Measurements from ENCODE around the gene LPP.
"Not testable (repeated sequence)": the region's sequence is repeated elsewhere in the genome, so short reads cannot be mapped to it uniquely, and the experiment has no call there.

The LPP gene

GRCh38 chr3:188124184-188124583 is 29.8 kb upstream of the LPP start:
- H3K27me3 ChIP-seq (replicated peaks; ENCODE audit: control insufficient read depth, insufficient read depth, low read length): no peaks in the 10 kb centered on the region
- DNase-seq (ENCODE audit: low read depth): peak; percentile 12

DNA sequence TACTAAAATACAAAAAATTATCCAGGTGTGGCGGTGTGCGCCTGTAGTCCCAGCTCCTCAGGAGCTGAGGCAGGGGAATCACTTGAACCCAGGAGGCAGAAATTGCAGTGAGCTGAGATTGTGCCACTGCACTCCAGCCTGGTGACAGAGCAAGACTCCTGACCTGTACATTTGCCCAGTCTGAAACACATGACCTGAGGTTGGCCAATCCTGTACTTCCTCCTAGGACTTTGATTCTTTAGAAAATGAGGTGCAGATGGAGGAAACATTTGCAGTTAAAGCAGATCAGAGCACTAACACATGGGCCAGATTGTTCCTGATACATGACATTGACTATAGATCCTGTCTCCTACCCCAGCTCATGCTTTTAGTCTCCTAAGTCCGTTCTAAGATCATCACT is 28.9 kb upstream of the LPP start:
- Histone ChIP-seq H3K4me1 (ENCODE audit: control insufficient read depth, insufficient read depth, low read length) (peaks cover 7% of the 10 kb centered on the region), H3K9ac (ENCODE audit: low read length) (no peak overlapping the region), H3K4me3 (ENCODE audit: low read length) (no peak overlapping the region), H3K36me3 (ENCODE audit: control insufficient read depth, insufficient read depth, low read length, severe bottlenecking) (no peaks in the 10 kb centered on the region), H3K27me3 (replicated peaks; ENCODE audit: control insufficient read depth, insufficient read depth, low read length) (no peaks in the 10 kb centered on the region), H3K9me3 (ENCODE audit: control insufficient read depth, low read length) (peaks cover 6% of the 10 kb centered on the region)
- no peak for DNase-seq (ENCODE audit: low read depth)

More at GRCh38 chr3:188124184-188124583, 29.8 kb upstream of the LPP start:
- Histone ChIP-seq H3K36me3 (ENCODE audit: control insufficient read depth, insufficient read depth, low read length, severe bottlenecking) (no peaks in the 10 kb centered on the region), H3K9me3 (ENCODE audit: control insufficient read depth, low read length) (peaks cover 6% of the 10 kb centered on the region), H3K4me3 (ENCODE audit: low read length) (no peak overlapping the region), H3K9ac (ENCODE audit: low read length) (no peak overlapping the region), H3K4me1 (ENCODE audit: control insufficient read depth, insufficient read depth, low read length) (peaks cover 7% of the 10 kb centered on the region)

GRCh38 chr3:188126276-188126675 is 27.7 kb upstream of the LPP start:
- H3K36me3 ChIP-seq (ENCODE audit: control insufficient read depth, insufficient read depth, low read length, severe bottlenecking): no peaks in the 10 kb centered on the region
- H3K9me3 ChIP-seq (ENCODE audit: control insufficient read depth, low read length): peaks cover 6% of the 10 kb centered on the region
- H3K4me1 ChIP-seq (ENCODE audit: control insufficient read depth, insufficient read depth, low read length): peaks cover 8% of the 10 kb centered on the region
- no peak for DNase-seq (ENCODE audit: low read depth)
- H3K27me3 ChIP-seq (replicated peaks; ENCODE audit: control insufficient read depth, insufficient read depth, low read length): no peaks in the 10 kb centered on the region
- H3K9ac ChIP-seq (ENCODE audit: low read length): no peak overlapping the region
- H3K4me3 ChIP-seq (ENCODE audit: low read length): no peak overlapping the region

DNA sequence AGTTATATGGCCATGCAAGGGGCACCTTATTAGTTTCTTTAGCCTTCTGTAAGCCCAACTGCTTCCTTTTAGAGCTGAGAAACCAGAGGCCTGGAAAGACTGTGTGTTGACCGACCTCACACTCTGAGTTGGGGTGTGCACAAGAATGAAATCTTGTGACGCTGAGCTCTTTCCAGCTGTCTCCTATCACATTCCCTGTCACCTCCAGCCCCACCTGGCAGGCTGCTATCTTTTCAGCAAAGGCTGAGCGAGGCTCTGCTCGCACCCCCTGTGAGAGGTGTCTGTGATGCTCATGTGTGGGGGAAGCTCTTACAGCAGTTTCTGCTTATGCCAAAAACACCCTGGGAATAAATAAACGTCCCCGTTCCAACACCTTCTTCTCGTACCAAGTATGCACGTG is 27.0 kb upstream of the LPP start:
- H3K9me3 ChIP-seq (ENCODE audit: control insufficient read depth, low read length): peaks cover 6% of the 10 kb centered on the region

GRCh38 chr3:188128905-188129304 is 25.1 kb upstream of the LPP start:
- H3K4me3 ChIP-seq (ENCODE audit: low read length): no peak overlapping the region
- H3K36me3 ChIP-seq (ENCODE audit: control insufficient read depth, insufficient read depth, low read length, severe bottlenecking): no peaks in the 10 kb centered on the region
- no peak overlapping the region for H3K9ac ChIP-seq (ENCODE audit: low read length)
- H3K27me3 ChIP-seq (replicated peaks; ENCODE audit: control insufficient read depth, insufficient read depth, low read length): no peaks in the 10 kb centered on the region
- peaks cover 23% of the 10 kb centered on the region for H3K4me1 ChIP-seq (ENCODE audit: control insufficient read depth, insufficient read depth, low read length)
- no peaks in the 10 kb centered on the region for H3K9me3 ChIP-seq (ENCODE audit: control insufficient read depth, low read length)
- DNase-seq (ENCODE audit: low read depth): no peak

More for the DNA sequence above, 27.0 kb upstream of the LPP start:
- no peak for DNase-seq (ENCODE audit: low read depth)
- Histone ChIP-seq H3K36me3 (ENCODE audit: control insufficient read depth, insufficient read depth, low read length, severe bottlenecking) (no peaks in the 10 kb centered on the region), H3K9ac (ENCODE audit: low read length) (no peak overlapping the region), H3K4me3 (ENCODE audit: low read length) (no peak overlapping the region), H3K27me3 (replicated peaks; ENCODE audit: control insufficient read depth, insufficient read depth, low read length) (no peaks in the 10 kb centered on the region), H3K4me1 (ENCODE audit: control insufficient read depth, insufficient read depth, low read length) (peaks cover 11% of the 10 kb centered on the region)

DNA sequence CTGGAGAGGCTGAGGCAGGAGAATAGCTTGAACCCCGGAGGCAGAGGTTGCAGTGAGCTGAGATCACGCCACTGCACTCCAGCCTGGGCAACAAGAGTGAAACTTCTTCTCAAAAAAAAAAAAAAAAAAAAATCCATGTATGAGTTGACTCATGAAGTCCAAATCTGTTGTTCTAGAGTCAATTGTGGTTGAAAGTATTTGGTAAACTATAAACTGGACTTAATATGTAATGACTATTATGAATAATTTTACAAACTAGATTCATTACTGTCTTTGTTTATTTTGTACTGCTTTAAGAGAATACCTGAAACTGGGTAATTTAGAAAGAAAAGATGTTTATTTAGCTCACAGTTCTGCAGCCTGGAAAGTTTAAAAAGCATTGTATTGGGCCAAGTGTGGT is 22.9 kb upstream of the LPP start:
- H3K9me3 ChIP-seq (ENCODE audit: control insufficient read depth, low read length); H3K27me3 ChIP-seq (replicated peaks; ENCODE audit: control insufficient read depth, insufficient read depth, low read length); DNase-seq (ENCODE audit: low read depth); H3K36me3 ChIP-seq (ENCODE audit: control insufficient read depth, insufficient read depth, low read length, severe bottlenecking); H3K9ac ChIP-seq (ENCODE audit: low read length); H3K4me3 ChIP-seq (ENCODE audit: low read length): not testable (repeated sequence)
- H3K4me1 ChIP-seq (ENCODE audit: control insufficient read depth, insufficient read depth, low read length): peaks cover 34% of the 10 kb centered on the region

DNA sequence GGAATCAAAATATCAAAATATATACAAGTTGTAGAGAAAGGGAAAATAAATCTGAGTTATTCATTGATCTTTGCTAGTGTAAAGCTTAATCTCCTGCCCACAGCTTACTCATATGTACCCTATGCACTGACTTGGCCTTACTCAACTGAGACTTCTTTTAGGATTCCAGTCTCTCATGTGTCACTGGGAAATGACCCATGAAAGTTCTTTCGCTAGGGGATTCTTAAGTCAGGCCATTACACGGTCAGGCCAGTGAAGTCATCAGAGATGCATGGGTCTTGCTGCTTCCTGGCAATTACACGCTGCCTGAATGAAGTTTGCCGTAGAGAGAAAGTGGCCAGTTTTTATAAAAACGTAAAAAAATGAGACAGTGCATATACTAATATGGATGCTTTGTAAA is 20.7 kb upstream of the LPP start:
- peak; percentile 78 for DNase-seq (ENCODE audit: low read depth)
- H3K9ac ChIP-seq (ENCODE audit: low read length): no peak overlapping the region
- H3K27me3 ChIP-seq (replicated peaks; ENCODE audit: control insufficient read depth, insufficient read depth, low read length): no peaks in the 10 kb centered on the region
- no peaks in the 10 kb centered on the region for H3K36me3 ChIP-seq (ENCODE audit: control insufficient read depth, insufficient read depth, low read length, severe bottlenecking)
- no peak overlapping the region for H3K4me3 ChIP-seq (ENCODE audit: low read length)
- H3K4me1 ChIP-seq (ENCODE audit: control insufficient read depth, insufficient read depth, low read length): peaks cover 27% of the 10 kb centered on the region
- H3K9me3 ChIP-seq (ENCODE audit: control insufficient read depth, low read length): no peaks in the 10 kb centered on the region

DNA sequence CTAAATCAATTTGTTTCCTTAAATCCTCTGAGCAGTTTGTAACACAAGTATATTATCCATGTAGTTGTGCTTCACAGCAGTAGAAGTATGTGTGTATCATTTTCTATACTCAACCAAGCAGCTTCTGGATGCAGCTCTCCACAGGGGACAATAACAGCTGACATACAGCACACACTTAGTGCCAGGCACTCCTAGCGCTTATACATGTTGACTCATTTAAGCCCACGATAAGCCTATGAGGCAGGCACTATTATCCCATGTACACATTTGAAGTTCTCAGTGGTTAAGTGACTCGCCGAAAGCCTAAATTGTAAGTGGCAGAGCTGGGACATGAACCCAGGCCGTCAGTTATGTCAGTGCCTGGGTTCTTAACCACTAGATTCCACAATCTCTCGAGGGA is 20.3 kb upstream of the LPP start:
- Histone ChIP-seq H3K9me3 (ENCODE audit: control insufficient read depth, low read length) (no peaks in the 10 kb centered on the region), H3K4me1 (ENCODE audit: control insufficient read depth, insufficient read depth, low read length) (peaks cover 27% of the 10 kb centered on the region), H3K36me3 (ENCODE audit: control insufficient read depth, insufficient read depth, low read length, severe bottlenecking) (no peaks in the 10 kb centered on the region), H3K9ac (ENCODE audit: low read length) (no peak overlapping the region), H3K27me3 (replicated peaks; ENCODE audit: control insufficient read depth, insufficient read depth, low read length) (no peaks in the 10 kb centered on the region), H3K4me3 (ENCODE audit: low read length) (no peak overlapping the region)
- DNase-seq (ENCODE audit: low read depth): peak; percentile 24

GRCh38 chr3:188134079-188134478 is 19.9 kb upstream of the LPP start:
- Histone ChIP-seq H3K4me3 (ENCODE audit: low read length) (no peak overlapping the region), H3K4me1 (ENCODE audit: control insufficient read depth, insufficient read depth, low read length) (peaks cover 27% of the 10 kb centered on the region), H3K36me3 (ENCODE audit: control insufficient read depth, insufficient read depth, low read length, severe bottlenecking) (no peaks in the 10 kb centered on the region), H3K27me3 (replicated peaks; ENCODE audit: control insufficient read depth, insufficient read depth, low read length) (no peaks in the 10 kb centered on the region), H3K9ac (ENCODE audit: low read length) (no peak overlapping the region), H3K9me3 (ENCODE audit: control insufficient read depth, low read length) (no peaks in the 10 kb centered on the region)
- DNase-seq (ENCODE audit: low read depth): no peak

DNA sequence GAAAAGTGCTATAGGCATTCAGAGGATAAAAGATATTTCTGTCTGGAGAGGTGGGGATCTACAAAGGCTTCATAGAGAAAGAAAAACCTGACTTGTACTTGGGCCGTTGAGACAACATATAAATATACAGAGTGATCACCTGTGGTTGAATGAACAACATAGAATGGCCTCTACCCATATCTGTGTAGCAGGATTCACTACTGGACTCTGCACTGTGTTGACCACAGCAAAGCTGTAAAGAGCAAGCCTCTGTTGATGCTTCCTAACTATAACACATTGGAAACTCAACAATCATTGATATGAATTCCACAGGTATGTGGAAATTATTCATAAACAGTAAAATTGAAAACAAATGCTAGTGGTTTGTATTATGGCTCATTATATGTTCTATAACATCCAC is 19.1 kb upstream of the LPP start:
- H3K9ac ChIP-seq (ENCODE audit: low read length): no peak overlapping the region
- no peaks in the 10 kb centered on the region for H3K27me3 ChIP-seq (replicated peaks; ENCODE audit: control insufficient read depth, insufficient read depth, low read length)
- DNase-seq (ENCODE audit: low read depth): no peak
- H3K36me3 ChIP-seq (ENCODE audit: control insufficient read depth, insufficient read depth, low read length, severe bottlenecking): no peaks in the 10 kb centered on the region
- H3K4me1 ChIP-seq (ENCODE audit: control insufficient read depth, insufficient read depth, low read length): peaks cover 27% of the 10 kb centered on the region
- H3K9me3 ChIP-seq (ENCODE audit: control insufficient read depth, low read length): no peaks in the 10 kb centered on the region
- H3K4me3 ChIP-seq (ENCODE audit: low read length): no peak overlapping the region

DNA sequence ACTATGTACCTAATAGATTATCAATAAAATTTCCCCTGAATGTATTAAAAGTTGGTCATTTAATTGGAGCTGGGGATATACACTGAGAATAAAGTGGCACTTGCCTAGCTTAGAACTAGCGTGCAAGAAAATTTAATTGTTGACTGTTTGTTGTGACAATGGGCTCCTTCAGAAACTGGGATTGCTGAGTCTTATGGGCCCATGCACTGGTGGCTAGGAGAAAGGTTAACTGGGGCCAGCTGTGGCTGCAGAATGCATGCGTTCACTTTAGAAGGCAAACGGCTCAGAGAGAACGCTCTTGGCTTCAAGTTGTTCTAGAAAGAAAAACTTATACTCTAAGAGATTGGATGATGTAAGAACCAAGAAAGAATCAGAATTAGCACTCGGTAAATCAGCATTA is 18.7 kb upstream of the LPP start:
- Histone ChIP-seq H3K36me3 (ENCODE audit: control insufficient read depth, insufficient read depth, low read length, severe bottlenecking) (no peaks in the 10 kb centered on the region), H3K9ac (ENCODE audit: low read length) (no peak overlapping the region), H3K9me3 (ENCODE audit: control insufficient read depth, low read length) (no peaks in the 10 kb centered on the region), H3K27me3 (replicated peaks; ENCODE audit: control insufficient read depth, insufficient read depth, low read length) (no peaks in the 10 kb centered on the region), H3K4me3 (ENCODE audit: low read length) (no peak overlapping the region), H3K4me1 (ENCODE audit: control insufficient read depth, insufficient read depth, low read length) (peaks cover 27% of the 10 kb centered on the region)
- no peak for DNase-seq (ENCODE audit: low read depth)

DNA sequence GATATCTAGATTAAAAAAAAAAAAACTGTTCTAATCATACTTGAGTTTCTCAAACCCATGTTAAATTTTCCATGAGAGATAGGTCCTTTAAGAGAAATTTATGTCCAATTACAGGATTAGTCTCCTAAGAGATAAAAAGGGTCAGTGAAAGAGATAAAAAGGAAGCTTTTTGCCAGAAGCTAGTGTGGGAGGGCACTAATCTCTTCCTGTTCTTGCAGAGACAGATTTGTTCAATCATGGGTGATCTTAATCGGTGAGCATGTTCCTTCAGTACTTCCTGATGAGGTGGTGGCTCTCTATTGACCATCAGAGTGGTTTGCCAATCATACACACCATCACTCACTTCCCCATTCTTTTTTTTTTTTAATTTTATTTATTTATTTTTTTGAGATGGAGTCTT is 16.9 kb upstream of the LPP start:
- H3K36me3 ChIP-seq (ENCODE audit: control insufficient read depth, insufficient read depth, low read length, severe bottlenecking): no peaks in the 10 kb centered on the region
- H3K9ac ChIP-seq (ENCODE audit: low read length): no peak overlapping the region
- H3K27me3 ChIP-seq (replicated peaks; ENCODE audit: control insufficient read depth, insufficient read depth, low read length): no peaks in the 10 kb centered on the region
- peaks cover 23% of the 10 kb centered on the region for H3K4me1 ChIP-seq (ENCODE audit: control insufficient read depth, insufficient read depth, low read length)
- no peak for DNase-seq (ENCODE audit: low read depth)
- no peak overlapping the region for H3K4me3 ChIP-seq (ENCODE audit: low read length)
- no peaks in the 10 kb centered on the region for H3K9me3 ChIP-seq (ENCODE audit: control insufficient read depth, low read length)
